Naive B cell (primary cell): Measurements from ENCODE around the gene ANKRD63. TPM values are rescaled to one million over a fixed set of nuclear protein-coding genes. Genes with fewer than 3 reads are reported as not detected.

Source experiments
- ATAC-seq, 2 donors: fragments of 150-1000 bp; cut with Tn5 transposase; 2 replicates each; pipeline ENCODE4 v1.10.0; 2021; ENCODE audit warnings: low read depth in 2 of 2, mild to moderate bottlenecking in 2 of 2, moderate library complexity in 2 of 2
- DNase-seq: peaks from one replicate; pipeline ENCODE4 v3.0.0; 2022
- H3K27ac Mint-ChIP-seq, 6 donors: one replicate each; pipeline ENCODE4 v1.8.0; 2020 to 2022; ENCODE audit warnings: mild to moderate bottlenecking in 6 of 6, mixed read lengths in 6 of 6, moderate library complexity in 5 of 6, inconsistent platforms in 2 of 6
- H3K27me3 Mint-ChIP-seq, 3 donors: one replicate each; pipeline ENCODE4 v1.8.0; 2021 to 2022; ENCODE audit warnings: mixed read lengths in 3 of 3, mild to moderate bottlenecking in 1 of 3
- H3K36me3 Mint-ChIP-seq, 2 donors: one replicate each; pipeline ENCODE4 v1.8.0; 2020 to 2022; ENCODE audit warnings: mixed read lengths in 2 of 2, inconsistent platforms in 1 of 2, mild to moderate bottlenecking in 1 of 2
- H3K4me1 Mint-ChIP-seq, 3 donors: one replicate each; pipeline ENCODE4 v1.8.0; 2020 to 2022; ENCODE audit warnings: mixed read lengths in 3 of 3, inconsistent platforms in 1 of 3, mild to moderate bottlenecking in 1 of 3, moderate library complexity in 1 of 3
- H3K4me3 Mint-ChIP-seq, 8 donors: one replicate each; pipeline ENCODE4 v1.8.0; 2020 to 2022; ENCODE audit warnings: mild to moderate bottlenecking in 8 of 8, mixed read lengths in 8 of 8, moderate library complexity in 8 of 8, inconsistent platforms in 2 of 8
- H3K9me3 Mint-ChIP-seq, 7 donors: one replicate each; pipeline ENCODE4 v1.8.0; 2020 to 2022; ENCODE audit warnings: mixed read lengths in 7 of 7, mild to moderate bottlenecking in 5 of 7, inconsistent platforms in 2 of 7, moderate library complexity in 1 of 7
- polyA plus RNA-seq, 6 donors: library from polyadenylated mRNA; unstranded; fragments of 300-500 nt; fragmentation: Illumina TruSeq; gene quantifications; one replicate each; pipeline ENCODE4 v1.2.3, GENCODE V29; 2021; ENCODE audit warnings: low read depth in 6 of 6

ANKRD63 gene
- polyA plus RNA-seq, 6 donors from 2014 or later = 0.29 TPM; not detected in 5

GRCh38 chr15:40297356-40297755 lies 14.5 kb upstream of the ANKRD63 start:
- no peak for ATAC-seq
- peaks cover 0 to 15% (median 6%) of the 10 kb centered on the region in 7 donors for H3K9me3 Mint-ChIP-seq
- DNase-seq = no peak
- H3K4me3 Mint-ChIP-seq = no peak overlapping the region
- peaks cover 18 to 49% of the 10 kb centered on the region in 2 donors for H3K36me3 Mint-ChIP-seq
- H3K27me3 Mint-ChIP-seq = no peaks in the 10 kb centered on the region
- H3K4me1 Mint-ChIP-seq = peaks cover 0 to 18% (median 9%) of the 10 kb centered on the region in 3 donors
- peak overlapping the region in 1 of 6 donors; percentile 48 for H3K27ac Mint-ChIP-seq

- DNase-seq (no peak), ATAC-seq (no peak)
- no peaks in the 10 kb centered on the region for H3K27me3 Mint-ChIP-seq
- peaks cover 0 to 15% (median 6%) of the 10 kb centered on the region in 7 donors for H3K9me3 Mint-ChIP-seq
- H3K4me1 Mint-ChIP-seq = peaks cover 0 to 18% (median 9%) of the 10 kb centered on the region in 3 donors
- H3K27ac Mint-ChIP-seq = peak overlapping the region in 1 of 6 donors; percentile 48
- H3K4me3 Mint-ChIP-seq = no peak overlapping the region
- H3K36me3 Mint-ChIP-seq = peaks cover 18 to 46% of the 10 kb centered on the region in 2 donors
Measured at GRCh38 chr15:40296561-40297230, 13.8 kb upstream of the ANKRD63 start.

GRCh38 chr15:40295877-40296560 lies 13.2 kb upstream of the ANKRD63 start:
- Mint-ChIP-seq H3K27ac (no peak overlapping the region), H3K9me3 (peaks cover 0 to 15% (median 6%) of the 10 kb centered on the region in 7 donors), H3K4me3 (peak overlapping the region in 1 of 8 donors; percentile 61), H3K36me3 (peaks cover 17 to 43% of the 10 kb centered on the region in 2 donors), H3K4me1 (peaks cover 0 to 18% (median 9%) of the 10 kb centered on the region in 3 donors), H3K27me3 (no peaks in the 10 kb centered on the region)
- DNase-seq (no peak), ATAC-seq (no peak)

GRCh38 chr15:40295297-40295696 lies 12.4 kb upstream of the ANKRD63 start:
- ATAC-seq (no peak), DNase-seq (no peak)
- Mint-ChIP-seq H3K27me3 (no peaks in the 10 kb centered on the region), H3K36me3 (peaks cover 10 to 35% of the 10 kb centered on the region in 2 donors), H3K27ac (peak overlapping the region in 1 of 6 donors; percentile 72), H3K9me3 (peaks cover 0 to 9% (median 5%) of the 10 kb centered on the region in 7 donors), H3K4me3 (no peak overlapping the region), H3K4me1 (peaks cover 0 to 18% (median 9%) of the 10 kb centered on the region in 3 donors)

- ATAC-seq = no peak
- no peak overlapping the region for H3K27ac Mint-ChIP-seq
- no peak overlapping the region for H3K4me3 Mint-ChIP-seq
- H3K9me3 Mint-ChIP-seq = peaks cover 0 to 1% (median 0%) of the 10 kb centered on the region in 7 donors
- peaks cover 0 to 18% (median 9%) of the 10 kb centered on the region in 3 donors for H3K4me1 Mint-ChIP-seq
- no peak for DNase-seq
- no peaks in the 10 kb centered on the region for H3K27me3 Mint-ChIP-seq
- H3K36me3 Mint-ChIP-seq = peaks cover 2 to 28% of the 10 kb centered on the region in 2 donors
Measured at GRCh38 chr15:40293905-40294895, 11.3 kb upstream of the ANKRD63 start.

GRCh38 chr15:40293006-40293405 lies 10.1 kb upstream of the ANKRD63 start:
- ATAC-seq (no peak), DNase-seq (no peak)
- Mint-ChIP-seq H3K27ac (peak overlapping the region in 1 of 6 donors; percentile 64), H3K27me3 (no peaks in the 10 kb centered on the region), H3K4me3 (no peak overlapping the region), H3K4me1 (peaks cover 0 to 18% (median 9%) of the 10 kb centered on the region in 3 donors), H3K36me3 (peaks cover 0 to 21% of the 10 kb centered on the region in 2 donors), H3K9me3 (no peaks in the 10 kb centered on the region)

GRCh38 chr15:40292246-40292645 lies 9.4 kb upstream of the ANKRD63 start:
- Mint-ChIP-seq H3K4me3 (no peak overlapping the region), H3K27ac (no peak overlapping the region), H3K4me1 (peaks cover 0 to 18% (median 4%) of the 10 kb centered on the region in 3 donors), H3K27me3 (no peaks in the 10 kb centered on the region), H3K36me3 (peaks cover 0 to 13% of the 10 kb centered on the region in 2 donors), H3K9me3 (no peaks in the 10 kb centered on the region)
- no peak for DNase-seq
- ATAC-seq = no peak

- peaks cover 0 to 7% of the 10 kb centered on the region in 2 donors for H3K36me3 Mint-ChIP-seq
- no peak for DNase-seq
- no peak for ATAC-seq
- H3K9me3 Mint-ChIP-seq = no peaks in the 10 kb centered on the region
- H3K27me3 Mint-ChIP-seq = no peaks in the 10 kb centered on the region
- H3K27ac Mint-ChIP-seq = no peak overlapping the region
- peaks cover 0 to 8% (median 4%) of the 10 kb centered on the region in 3 donors for H3K4me1 Mint-ChIP-seq
- H3K4me3 Mint-ChIP-seq = no peak overlapping the region
Measured at GRCh38 chr15:40290918-40291574, 8.2 kb upstream of the ANKRD63 start.

- no peaks in the 10 kb centered on the region for H3K9me3 Mint-ChIP-seq
- ATAC-seq = no peak
- H3K27me3 Mint-ChIP-seq = no peaks in the 10 kb centered on the region
- H3K4me1 Mint-ChIP-seq = peaks cover 0 to 3% (median 2%) of the 10 kb centered on the region in 3 donors
- DNase-seq = no peak
- H3K27ac Mint-ChIP-seq = no peak overlapping the region
- H3K36me3 Mint-ChIP-seq = peaks cover 0 to 4% of the 10 kb centered on the region in 2 donors
- no peak overlapping the region for H3K4me3 Mint-ChIP-seq
Measured at GRCh38 chr15:40290545-40290917, 7.7 kb upstream of the ANKRD63 start.

GRCh38 chr15:40289140-40289775 lies 6.4 kb upstream of the ANKRD63 start:
- Mint-ChIP-seq H3K36me3 (no peaks in the 10 kb centered on the region), H3K27me3 (no peaks in the 10 kb centered on the region), H3K27ac (peak overlapping the region in 2 of 6 donors; percentile 57 to 66), H3K9me3 (no peaks in the 10 kb centered on the region), H3K4me3 (no peak overlapping the region), H3K4me1 (no peaks in the 10 kb centered on the region)
- ATAC-seq (no peak), DNase-seq (no peak)

GRCh38 chr15:40287968-40288367 lies 5.1 kb upstream of the ANKRD63 start:
- Mint-ChIP-seq H3K4me1 (peaks cover 0 to 4% (median 0%) of the 10 kb centered on the region in 3 donors), H3K36me3 (no peaks in the 10 kb centered on the region), H3K27ac (peak overlapping the region in 4 of 6 donors; percentile 60 to 81 (median 68)), H3K27me3 (no peaks in the 10 kb centered on the region), H3K9me3 (no peaks in the 10 kb centered on the region), H3K4me3 (peak overlapping the region in 1 of 8 donors; percentile 9)
- no peak for ATAC-seq
- DNase-seq = no peak

- Mint-ChIP-seq H3K4me1 (peaks cover 0 to 4% (median 0%) of the 10 kb centered on the region in 3 donors), H3K9me3 (no peaks in the 10 kb centered on the region), H3K36me3 (no peaks in the 10 kb centered on the region), H3K27me3 (no peaks in the 10 kb centered on the region), H3K27ac (peak overlapping the region in 2 of 6 donors; percentile 73 to 81), H3K4me3 (no peak overlapping the region)
- no peak for ATAC-seq
- no peak for DNase-seq
Measured at GRCh38 chr15:40287505-40287904, 4.6 kb upstream of the ANKRD63 start.
